ENCODE results near the gene ZSCAN23.

ZSCAN23 gene

GRCh38 chr6:28399350-28400121, 43.8 kb downstream of the ZSCAN23 start, which contains the start of gene ZSCAN12:
Gene ZSCAN12, minus strand, starts transcription at chr6:28399747. Its CDS starts 1,342 bp downstream, at chr6:28398405.
- TF ChIP-seq, protein P1, sequence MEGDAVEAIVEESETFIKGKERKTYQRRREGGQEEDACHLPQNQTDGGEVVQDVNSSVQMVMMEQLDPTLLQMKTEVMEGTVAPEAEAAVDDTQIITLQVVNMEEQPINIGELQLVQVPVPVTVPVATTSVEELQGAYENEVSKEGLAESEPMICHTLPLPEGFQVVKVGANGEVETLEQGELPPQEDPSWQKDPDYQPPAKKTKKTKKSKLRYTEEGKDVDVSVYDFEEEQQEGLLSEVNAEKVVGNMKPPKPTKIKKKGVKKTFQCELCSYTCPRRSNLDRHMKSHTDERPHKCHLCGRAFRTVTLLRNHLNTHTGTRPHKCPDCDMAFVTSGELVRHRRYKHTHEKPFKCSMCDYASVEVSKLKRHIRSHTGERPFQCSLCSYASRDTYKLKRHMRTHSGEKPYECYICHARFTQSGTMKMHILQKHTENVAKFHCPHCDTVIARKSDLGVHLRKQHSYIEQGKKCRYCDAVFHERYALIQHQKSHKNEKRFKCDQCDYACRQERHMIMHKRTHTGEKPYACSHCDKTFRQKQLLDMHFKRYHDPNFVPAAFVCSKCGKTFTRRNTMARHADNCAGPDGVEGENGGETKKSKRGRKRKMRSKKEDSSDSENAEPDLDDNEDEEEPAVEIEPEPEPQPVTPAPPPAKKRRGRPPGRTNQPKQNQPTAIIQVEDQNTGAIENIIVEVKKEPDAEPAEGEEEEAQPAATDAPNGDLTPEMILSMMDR (IDR thresholded peaks at IDR 0.05; ENCODE audit: low read depth, low read length), result peak; percentile 80
- no peaks in the 10 kb centered on the region for H3K9me3 ChIP-seq (ENCODE audit: severe bottlenecking)
- H3K27me3 ChIP-seq (ENCODE audit: insufficient read depth, low read depth, severe bottlenecking), result no peaks in the 10 kb centered on the region
- H3K4me3 ChIP-seq (ENCODE audit: low read depth, low read length), result peak within 1 kb of the TSS; percentile 98
- DNase-seq, result peak; percentile 96
- peak within 1 kb of the TSS; percentile 91 for H3K27ac ChIP-seq
- peaks cover 39% of the 10 kb centered on the region for H3K36me3 ChIP-seq

GRCh38 chr6:28395918-28396317, 47.4 kb downstream of the ZSCAN23 start:
- DNase-seq, result no peak
- Histone ChIP-seq H3K36me3 (peaks cover 75% of the 10 kb centered on the region), H3K27ac (peak overlapping the region; percentile 91)

GRCh38 chr6:28393912-28394662, 49.2 kb downstream of the ZSCAN23 start:
- TF ChIP-seq, protein P1 (IDR thresholded peaks at IDR 0.05; ENCODE audit: low read depth, low read length), result peak; percentile 34; the same call in 1 of the 2 replicates
- H3K27ac ChIP-seq, result peak overlapping the region; percentile 1; the same call in 1 of the 2 replicates
- no peak overlapping the region for H3K4me3 ChIP-seq (ENCODE audit: low read depth, low read length)
- H3K27me3 ChIP-seq (ENCODE audit: insufficient read depth, low read depth, severe bottlenecking), result no peaks in the 10 kb centered on the region
- no peaks in the 10 kb centered on the region for H3K9me3 ChIP-seq (ENCODE audit: severe bottlenecking)
- H3K36me3 ChIP-seq, result peaks cover 93% of the 10 kb centered on the region
- DNase-seq, result peak; percentile 33

More at GRCh38 chr6:28395918-28396317, 47.4 kb downstream of the ZSCAN23 start:
- Histone ChIP-seq H3K4me3 (ENCODE audit: low read depth, low read length) (no peak overlapping the region; the same call in 1 of the 2 replicates), H3K9me3 (ENCODE audit: severe bottlenecking) (no peaks in the 10 kb centered on the region), H3K27me3 (ENCODE audit: insufficient read depth, low read depth, severe bottlenecking) (no peaks in the 10 kb centered on the region)
- TF ChIP-seq, protein P1 (IDR thresholded peaks at IDR 0.05; ENCODE audit: low read depth, low read length), result no peak

DNA sequence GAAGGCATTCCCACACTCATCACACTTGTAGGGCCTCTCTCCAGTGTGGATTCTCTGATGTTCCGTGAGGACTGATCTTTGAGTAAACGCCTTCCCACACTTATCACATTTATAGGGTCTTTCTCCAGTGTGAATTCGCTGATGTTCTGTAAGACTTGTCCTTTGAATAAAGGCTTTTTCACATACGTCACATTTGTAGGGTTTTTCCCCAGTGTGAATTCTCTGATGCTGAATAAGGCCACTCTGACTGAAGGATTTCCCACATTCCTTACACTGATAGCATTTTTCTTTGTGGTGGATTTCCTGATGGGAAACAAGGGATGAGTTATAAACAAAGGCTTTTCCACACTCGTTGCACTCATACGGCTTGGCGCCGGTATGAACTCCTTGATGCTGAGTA, 52.6 kb downstream of the ZSCAN23 start:
- no peak for DNase-seq
- no peak overlapping the region for H3K27ac ChIP-seq
- H3K27me3 ChIP-seq (ENCODE audit: insufficient read depth, low read depth, severe bottlenecking), result no peaks in the 10 kb centered on the region
- peaks cover 100% of the 10 kb centered on the region for H3K36me3 ChIP-seq
- TF ChIP-seq, protein P1 (IDR thresholded peaks at IDR 0.05; ENCODE audit: low read depth, low read length), result no peak
- H3K9me3 ChIP-seq (ENCODE audit: severe bottlenecking), result no peaks in the 10 kb centered on the region
- no peak overlapping the region for H3K4me3 ChIP-seq (ENCODE audit: low read depth, low read length)

GRCh38 chr6:28384143-28384533, 59.2 kb downstream of the ZSCAN23 start:
- no peak overlapping the region for H3K27ac ChIP-seq
- no peaks in the 10 kb centered on the region for H3K27me3 ChIP-seq (ENCODE audit: insufficient read depth, low read depth, severe bottlenecking)
- no peak overlapping the region for H3K4me3 ChIP-seq (ENCODE audit: low read depth, low read length)
- H3K9me3 ChIP-seq (ENCODE audit: severe bottlenecking), result peaks cover 3% of the 10 kb centered on the region
- no peak for DNase-seq
- TF ChIP-seq, protein P1 (IDR thresholded peaks at IDR 0.05; ENCODE audit: low read depth, low read length), result no peak
- H3K36me3 ChIP-seq, result peaks cover 95% of the 10 kb centered on the region

Data from WERI-Rb-1 (cell line).